ENCODE measurements around the gene F12. TPM values are rescaled to one million over a fixed set of nuclear protein-coding genes. Genes with fewer than 3 reads are reported as not detected.

Gene F12
- total and polyA plus RNA-seq, 2 of the 8 experiments (the other 6 are each of a cell fraction or from before 2014, with no cell fraction given) = 6.5 to 7.8 TPM

DNA sequence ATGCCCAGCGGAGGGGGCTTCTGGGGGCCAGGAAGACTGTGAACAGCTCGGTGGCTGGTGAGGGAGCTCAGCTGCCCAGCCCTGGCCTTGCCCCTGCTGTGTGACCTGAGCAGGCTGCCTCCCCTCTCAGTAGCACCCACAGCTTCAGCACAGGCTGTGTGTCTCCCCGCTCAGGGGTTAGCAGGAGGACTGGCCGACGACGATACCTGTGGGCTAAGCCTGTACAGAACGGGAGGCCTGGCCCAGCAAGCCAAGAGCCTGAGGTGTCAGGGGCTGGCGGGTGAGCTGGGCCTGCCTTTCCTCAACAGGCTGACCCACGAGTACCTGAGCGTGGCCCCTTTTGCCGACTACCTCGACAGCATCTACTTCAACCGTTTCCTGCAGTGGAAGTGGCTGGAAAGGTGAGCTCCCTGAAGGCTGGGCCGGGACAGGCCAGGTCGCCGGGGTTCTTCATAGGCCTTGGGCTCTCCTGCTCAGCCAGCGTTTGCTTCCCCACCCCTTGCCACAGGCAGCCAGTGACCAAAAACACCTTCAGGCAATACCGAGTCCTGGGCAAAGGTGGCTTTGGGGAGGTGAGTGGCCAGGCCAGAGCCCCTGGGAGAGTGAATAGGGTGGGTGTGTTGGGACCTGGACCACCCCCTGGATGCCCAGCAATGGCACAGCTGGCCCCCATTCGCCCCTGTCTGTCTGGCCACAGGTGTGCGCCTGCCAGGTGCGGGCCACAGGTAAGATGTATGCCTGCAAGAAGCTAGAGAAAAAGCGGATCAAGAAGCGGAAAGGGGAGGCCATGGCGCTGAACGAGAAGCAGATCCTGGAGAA lies 23.7 kb upstream of the F12 start (continued):
- TF ChIP-seq, protein P1, sequence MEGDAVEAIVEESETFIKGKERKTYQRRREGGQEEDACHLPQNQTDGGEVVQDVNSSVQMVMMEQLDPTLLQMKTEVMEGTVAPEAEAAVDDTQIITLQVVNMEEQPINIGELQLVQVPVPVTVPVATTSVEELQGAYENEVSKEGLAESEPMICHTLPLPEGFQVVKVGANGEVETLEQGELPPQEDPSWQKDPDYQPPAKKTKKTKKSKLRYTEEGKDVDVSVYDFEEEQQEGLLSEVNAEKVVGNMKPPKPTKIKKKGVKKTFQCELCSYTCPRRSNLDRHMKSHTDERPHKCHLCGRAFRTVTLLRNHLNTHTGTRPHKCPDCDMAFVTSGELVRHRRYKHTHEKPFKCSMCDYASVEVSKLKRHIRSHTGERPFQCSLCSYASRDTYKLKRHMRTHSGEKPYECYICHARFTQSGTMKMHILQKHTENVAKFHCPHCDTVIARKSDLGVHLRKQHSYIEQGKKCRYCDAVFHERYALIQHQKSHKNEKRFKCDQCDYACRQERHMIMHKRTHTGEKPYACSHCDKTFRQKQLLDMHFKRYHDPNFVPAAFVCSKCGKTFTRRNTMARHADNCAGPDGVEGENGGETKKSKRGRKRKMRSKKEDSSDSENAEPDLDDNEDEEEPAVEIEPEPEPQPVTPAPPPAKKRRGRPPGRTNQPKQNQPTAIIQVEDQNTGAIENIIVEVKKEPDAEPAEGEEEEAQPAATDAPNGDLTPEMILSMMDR (IDR thresholded peaks at IDR 0.05; ENCODE audit: control extremely low read depth in 1 of 3, insufficient read depth in 1 of 3, low read depth in 1 of 3, low read length in 3 of 3) = no peak
- no peak for TF ChIP-seq CHD1 (IDR thresholded peaks at IDR 0.05; ENCODE audit: low read depth, low read length)
- TF ChIP-seq RFX5 (IDR thresholded peaks at IDR 0.05; ENCODE audit: borderline replicate concordance, low read depth, low read length) = no peak
- TF ChIP-seq POLR2A (IDR thresholded peaks at IDR 0.05; ENCODE audit: control extremely low read depth in 1 of 2, low read depth in 2 of 2, low read length in 2 of 2) = no peak
- TF ChIP-seq, protein P2, sequence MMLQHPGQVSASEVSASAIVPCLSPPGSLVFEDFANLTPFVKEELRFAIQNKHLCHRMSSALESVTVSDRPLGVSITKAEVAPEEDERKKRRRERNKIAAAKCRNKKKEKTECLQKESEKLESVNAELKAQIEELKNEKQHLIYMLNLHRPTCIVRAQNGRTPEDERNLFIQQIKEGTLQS (IDR thresholded peaks at IDR 0.05; ENCODE audit: insufficient read depth, low read depth, low read length) = no peak
- TF ChIP-seq RBBP5 (IDR thresholded peaks at IDR 0.05; ENCODE audit: borderline replicate concordance, low read depth, low read length) = no peak
